MM.1S (cell line): Measurements from ENCODE around the gene PPM1F.

Source experiments
- EZH2 ChIP-seq: fragments of 300-600 bp; sonication (generic); optimal IDR thresholded peaks from 2 replicates; pipeline ENCODE3; 2017; ENCODE audit warnings: low read depth, mild to moderate bottlenecking, antibody characterized with exemption, low read length, mixed read lengths
- EZH2phosphoT487 ChIP-seq: fragments of 300-600 bp; sonication (generic); IDR thresholded peaks from 2 replicates; pipeline ENCODE4 v1.6.1; 2018; ENCODE audit warnings: antibody characterized with exemption, low read length
- TF ChIP-seq, protein P1 (sequence below): fragments of 300-600 bp; sonication (generic); IDR thresholded peaks from 2 replicates; pipeline ENCODE4 v1.5.1; 2016; ENCODE audit warnings: antibody characterized with exemption, low read length, mixed read lengths

DNA sequence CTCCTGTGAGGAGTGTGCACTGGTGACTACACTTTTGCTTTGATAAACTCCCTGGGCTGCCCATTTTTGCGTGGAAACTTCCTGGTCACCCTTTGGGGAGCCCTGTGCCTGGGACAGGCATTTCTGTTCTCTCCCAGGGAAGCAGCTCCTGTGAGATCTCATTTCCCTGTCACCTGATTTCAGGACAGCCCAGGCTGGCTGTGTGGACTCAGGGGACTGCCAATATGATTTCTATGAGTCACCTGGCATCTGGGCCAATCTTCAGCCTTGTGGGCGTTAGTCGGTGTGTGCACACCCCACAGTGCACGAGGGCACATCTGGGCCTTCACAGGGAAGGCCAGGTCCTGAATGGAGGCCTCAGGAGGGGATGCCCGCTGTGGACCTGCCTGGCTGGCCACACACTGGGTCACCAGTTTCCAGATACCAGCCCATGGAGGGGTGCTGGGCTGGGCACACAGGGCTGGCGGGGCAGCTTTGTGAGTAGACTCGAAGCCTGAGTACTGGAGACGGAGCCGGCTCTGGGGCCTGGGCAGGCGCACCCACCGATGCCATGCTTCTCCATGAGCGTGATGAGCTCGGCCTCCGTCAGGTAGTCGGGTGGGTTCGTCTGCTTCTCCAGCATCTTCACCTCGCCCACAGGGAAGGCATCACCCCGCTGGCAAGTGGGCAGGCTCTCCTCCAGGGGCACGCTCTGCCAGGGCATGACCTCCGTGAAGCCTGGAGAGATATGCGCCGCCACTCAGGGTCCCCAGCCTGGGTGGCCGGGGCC lies 9.4 kb upstream of the PPM1F start:
- TF ChIP-seq EZH2phosphoT487 (no peak), EZH2 (no peak)
- TF ChIP-seq, protein P1, sequence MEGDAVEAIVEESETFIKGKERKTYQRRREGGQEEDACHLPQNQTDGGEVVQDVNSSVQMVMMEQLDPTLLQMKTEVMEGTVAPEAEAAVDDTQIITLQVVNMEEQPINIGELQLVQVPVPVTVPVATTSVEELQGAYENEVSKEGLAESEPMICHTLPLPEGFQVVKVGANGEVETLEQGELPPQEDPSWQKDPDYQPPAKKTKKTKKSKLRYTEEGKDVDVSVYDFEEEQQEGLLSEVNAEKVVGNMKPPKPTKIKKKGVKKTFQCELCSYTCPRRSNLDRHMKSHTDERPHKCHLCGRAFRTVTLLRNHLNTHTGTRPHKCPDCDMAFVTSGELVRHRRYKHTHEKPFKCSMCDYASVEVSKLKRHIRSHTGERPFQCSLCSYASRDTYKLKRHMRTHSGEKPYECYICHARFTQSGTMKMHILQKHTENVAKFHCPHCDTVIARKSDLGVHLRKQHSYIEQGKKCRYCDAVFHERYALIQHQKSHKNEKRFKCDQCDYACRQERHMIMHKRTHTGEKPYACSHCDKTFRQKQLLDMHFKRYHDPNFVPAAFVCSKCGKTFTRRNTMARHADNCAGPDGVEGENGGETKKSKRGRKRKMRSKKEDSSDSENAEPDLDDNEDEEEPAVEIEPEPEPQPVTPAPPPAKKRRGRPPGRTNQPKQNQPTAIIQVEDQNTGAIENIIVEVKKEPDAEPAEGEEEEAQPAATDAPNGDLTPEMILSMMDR: no peak
